Endodermal cell (in vitro differentiated cells): ENCODE data around the gene KCNC4. TPM values are rescaled to one million over a fixed set of nuclear protein-coding genes. Genes with fewer than 3 reads are reported as not detected.

Experiments used
- DNase-seq: peaks from one replicate; pipeline ENCODE4 v3.0.0-alpha.2; 2017
- H3K27ac ChIP-seq: 2 replicates; pipeline ENCODE4 v1.5.1; 2013; ENCODE audit warnings: mild to moderate bottlenecking, low read depth, low read length, moderate library complexity
- H3K27me3 ChIP-seq: 2 replicates; pipeline ENCODE4 v1.6.1; 2013; ENCODE audit warnings: mild to moderate bottlenecking, low read length, moderate library complexity; ENCODE audit not compliant: insufficient read depth, control insufficient read depth, poor library complexity, severe bottlenecking
- H3K36me3 ChIP-seq: 2 replicates; pipeline ENCODE4 v1.7.0; 2013; ENCODE audit warnings: mild to moderate bottlenecking, low read length, moderate library complexity; ENCODE audit not compliant: control insufficient read depth, insufficient read depth
- H3K4me1 ChIP-seq: one replicate; pipeline ENCODE4 v1.7.0; 2013; ENCODE audit warnings: low read length; ENCODE audit not compliant: control insufficient read depth, insufficient read depth
- H3K4me3 ChIP-seq: 2 replicates; pipeline ENCODE4 v1.5.1; 2013; ENCODE audit warnings: mild to moderate bottlenecking, low read length, moderate library complexity
- H3K9ac ChIP-seq: 2 replicates; pipeline ENCODE4 v1.6.1; 2013; ENCODE audit warnings: mild to moderate bottlenecking, low read length, moderate library complexity; ENCODE audit not compliant: poor library complexity, severe bottlenecking; ENCODE audit errors: extremely low read depth
- H3K9me3 ChIP-seq: 2 replicates; pipeline ENCODE4 v1.6.1; 2013; ENCODE audit warnings: mild to moderate bottlenecking, low read length, moderate library complexity; ENCODE audit not compliant: control insufficient read depth
- H3K27ac Mint-ChIP-seq: 2 replicates; pipeline ENCODE4 v1.8.0; 2020; ENCODE audit warnings: mixed read lengths
- H3K27me3 Mint-ChIP-seq: 2 replicates; pipeline ENCODE4 v1.8.0; 2021; ENCODE audit warnings: mild to moderate bottlenecking, mixed read lengths; ENCODE audit not compliant: insufficient read depth
- H3K36me3 Mint-ChIP-seq: 2 replicates; pipeline ENCODE4 v1.8.0; 2020; ENCODE audit warnings: low read depth, mixed read lengths
- H3K4me1 Mint-ChIP-seq: 2 replicates; pipeline ENCODE4 v1.8.0; 2020; ENCODE audit warnings: mixed read lengths
- H3K4me3 Mint-ChIP-seq: 2 replicates; pipeline ENCODE4 v1.8.0; 2020; ENCODE audit warnings: mild to moderate bottlenecking, moderate library complexity, mixed read lengths
- H3K9me3 Mint-ChIP-seq: 2 replicates; pipeline ENCODE4 v1.8.0; 2020; ENCODE audit warnings: mild to moderate bottlenecking, mixed read lengths
- CTCF ChIP-seq: fragments of 200-600 bp; sonication (generic); conservative IDR thresholded peaks from 2 replicates; pipeline ENCODE4 v1.5.0; 2021; ENCODE audit warnings: antibody characterized with exemption, mild to moderate bottlenecking
- WGBS, 2 experiments: methylation state at CpG; one replicate each; pipeline versions ENCODE4 v1.1.5 to v1.1.7; 2013; ENCODE audit warnings: missing lambda C conversion rate in 2 of 2, mixed read lengths in 1 of 2; ENCODE audit not compliant: insufficient coverage in 1 of 2, insufficient read length in 1 of 2; 5-methylcytosine and 5-hydroxymethylcytosine counted together
- total RNA-seq, 2 donors: library from RNA; stranded (reverse); fragmentation: NEBNext Ultra II Directional in 1 of 2; extraction: Animal tissue kit (Norgen Biotek cat#: 25700) in 1 of 2; gene quantifications; 2 replicates in 1 of 2; 3 replicates in 1 of 2; pipeline ENCODE4 v1.2.1, GENCODE V29; 2021

Gene KCNC4
- total RNA-seq, 2 donors from 2014 or later = 7.6 to 10.2 TPM

GRCh38 chr1:110228381-110228780, 18.3 kb downstream of the KCNC4 start:
- peaks cover 6% of the 10 kb centered on the region for H3K36me3 Mint-ChIP-seq
- Histone ChIP-seq H3K9ac (no peak overlapping the region), H3K36me3 (no peaks in the 10 kb centered on the region), H3K4me1 (no peaks in the 10 kb centered on the region), H3K4me3 (no peak overlapping the region), H3K27ac (no peak overlapping the region), H3K9me3 (no peaks in the 10 kb centered on the region), H3K27me3 (no peaks in the 10 kb centered on the region)
- WGBS, 2 experiments = 93 to 95% methylated on average over 5 to 11 of the region's 12 CpGs
- no peak for DNase-seq
- H3K4me1 Mint-ChIP-seq = no peaks in the 10 kb centered on the region
- H3K27me3 Mint-ChIP-seq = no peaks in the 10 kb centered on the region
- no peak overlapping the region for H3K27ac Mint-ChIP-seq
- H3K4me3 Mint-ChIP-seq = no peak overlapping the region
- H3K9me3 Mint-ChIP-seq = no peaks in the 10 kb centered on the region
- TF ChIP-seq CTCF = no peak

GRCh38 chr1:110228869-110229268, 18.8 kb downstream of the KCNC4 start:
- WGBS, 2 experiments = 92 to 96% methylated on average over 7 to 9 of the region's 9 CpGs
- Histone ChIP-seq H3K9me3 (no peaks in the 10 kb centered on the region), H3K27me3 (no peaks in the 10 kb centered on the region), H3K9ac (no peak overlapping the region), H3K4me1 (no peaks in the 10 kb centered on the region), H3K4me3 (no peak overlapping the region), H3K27ac (no peak overlapping the region), H3K36me3 (no peaks in the 10 kb centered on the region)
- H3K9me3 Mint-ChIP-seq = no peaks in the 10 kb centered on the region
- H3K4me1 Mint-ChIP-seq = no peaks in the 10 kb centered on the region
- no peak overlapping the region for H3K27ac Mint-ChIP-seq
- DNase-seq = no peak
- no peak for TF ChIP-seq CTCF
- no peak overlapping the region for H3K4me3 Mint-ChIP-seq
- no peaks in the 10 kb centered on the region for H3K27me3 Mint-ChIP-seq
- H3K36me3 Mint-ChIP-seq = peaks cover 5% of the 10 kb centered on the region

DNA sequence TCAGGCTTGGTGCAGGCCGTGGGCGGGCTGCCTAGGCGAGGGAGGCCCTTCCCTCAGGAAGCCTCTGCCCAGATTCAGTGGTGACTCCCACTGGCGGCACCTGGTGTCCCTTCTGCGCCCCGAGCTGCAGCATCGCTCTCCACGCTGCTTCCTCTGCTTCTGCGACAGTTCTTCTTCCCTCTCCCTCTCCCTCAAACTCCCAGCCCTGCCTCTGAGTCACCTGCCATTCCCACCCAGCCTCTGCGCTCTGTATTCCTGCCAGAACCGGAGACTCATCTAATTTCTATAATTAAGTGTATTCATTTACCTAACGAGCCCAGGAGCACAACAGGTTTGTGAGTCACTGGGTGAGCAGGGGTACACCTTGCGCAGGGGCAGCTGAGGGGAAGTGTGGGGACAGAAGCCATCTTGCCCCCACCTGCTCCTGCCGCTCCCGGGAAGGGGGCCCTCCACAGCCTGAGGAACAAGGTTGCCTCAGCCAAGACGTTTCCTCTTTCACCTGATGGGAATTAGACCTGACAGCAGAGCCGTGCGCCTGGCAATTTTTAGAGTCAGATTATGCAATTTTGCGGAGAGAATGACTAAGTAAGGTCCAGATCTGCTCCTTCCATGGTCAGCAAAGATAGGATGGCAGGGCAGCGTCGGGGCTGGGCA, 19.4 kb downstream of the KCNC4 start:
- Histone ChIP-seq H3K4me3 (no peak overlapping the region), H3K4me1 (no peaks in the 10 kb centered on the region), H3K27ac (no peak overlapping the region), H3K9me3 (no peaks in the 10 kb centered on the region), H3K27me3 (no peaks in the 10 kb centered on the region), H3K36me3 (no peaks in the 10 kb centered on the region), H3K9ac (no peak overlapping the region)
- Mint-ChIP-seq H3K27me3 (no peaks in the 10 kb centered on the region), H3K27ac (peak overlapping the region; percentile 36), H3K36me3 (peaks cover under 1% of the 10 kb centered on the region), H3K9me3 (no peaks in the 10 kb centered on the region), H3K4me1 (no peaks in the 10 kb centered on the region), H3K4me3 (no peak overlapping the region)
- no peak for TF ChIP-seq CTCF
- 89 to 93% methylated on average over 19 to 21 of the region's 21 CpGs for WGBS, 2 experiments
- DNase-seq = no peak
